Body of pancreas (tissue), 4 donors: ENCODE data around the gene NKAIN4.

Source experiments
- POLR2A ChIP-seq, 3 donors: fragments of 450-650 bp; IDR thresholded peaks; one replicate each; pipeline ENCODE4 v1.6.1; 2016; ENCODE audit warnings: antibody characterized with exemption in 3 of 3, mild to moderate bottlenecking in 2 of 3
- TF ChIP-seq, protein P1 (sequence below), 7 experiments: fragments of 450-650 bp in 4 of 7; fragments of 200-600 bp in 3 of 7; sonication (generic) in 3 of 7; IDR thresholded peaks; one replicate each; pipeline ENCODE4 v1.5.1; 2016 to 2019; ENCODE audit warnings: antibody characterized with exemption in 7 of 7

GRCh38 chr20:63220696-63221399 lies 33.4 kb downstream of the NKAIN4 start:
- TF ChIP-seq, protein P1, sequence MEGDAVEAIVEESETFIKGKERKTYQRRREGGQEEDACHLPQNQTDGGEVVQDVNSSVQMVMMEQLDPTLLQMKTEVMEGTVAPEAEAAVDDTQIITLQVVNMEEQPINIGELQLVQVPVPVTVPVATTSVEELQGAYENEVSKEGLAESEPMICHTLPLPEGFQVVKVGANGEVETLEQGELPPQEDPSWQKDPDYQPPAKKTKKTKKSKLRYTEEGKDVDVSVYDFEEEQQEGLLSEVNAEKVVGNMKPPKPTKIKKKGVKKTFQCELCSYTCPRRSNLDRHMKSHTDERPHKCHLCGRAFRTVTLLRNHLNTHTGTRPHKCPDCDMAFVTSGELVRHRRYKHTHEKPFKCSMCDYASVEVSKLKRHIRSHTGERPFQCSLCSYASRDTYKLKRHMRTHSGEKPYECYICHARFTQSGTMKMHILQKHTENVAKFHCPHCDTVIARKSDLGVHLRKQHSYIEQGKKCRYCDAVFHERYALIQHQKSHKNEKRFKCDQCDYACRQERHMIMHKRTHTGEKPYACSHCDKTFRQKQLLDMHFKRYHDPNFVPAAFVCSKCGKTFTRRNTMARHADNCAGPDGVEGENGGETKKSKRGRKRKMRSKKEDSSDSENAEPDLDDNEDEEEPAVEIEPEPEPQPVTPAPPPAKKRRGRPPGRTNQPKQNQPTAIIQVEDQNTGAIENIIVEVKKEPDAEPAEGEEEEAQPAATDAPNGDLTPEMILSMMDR (IDR thresholded peaks at IDR 0.05): no peak
- no peak for TF ChIP-seq POLR2A (IDR thresholded peaks at IDR 0.05)
